RWPE1 (cell line): ENCODE data around the gene ZNF487.
A peak's percentile ranks its signal among the peaks of the same experiment; 100 is the strongest.
"Not testable (repeated sequence)": the region's sequence is repeated elsewhere in the genome, so short reads cannot be mapped to it uniquely, and the experiment has no call there.

Experiments used
- CTCF ChIA-PET: fragments of 350-600 bp; sonication (Branson Sonifier 250); formaldehyde crosslinking; extraction: SDS; loops from one replicate; lab custom pipeline; 2021; lab: Yijun Ruan, JAX
- POLR2A ChIA-PET: fragments of 400-600 bp; formaldehyde crosslinking; extraction: SDS; loops from one replicate; lab custom pipeline; 2020; ENCODE audit warnings: antibody characterized with exemption; ENCODE audit not compliant: low non-redundant PET; lab: Yijun Ruan, JAX
- DNase-seq: peaks from one replicate; pipeline ENCODE4 v3.0.0; 2012; ENCODE audit warnings: low spot score
- H3K27ac ChIP-seq: fragments of 450-650 bp; 2 replicates; pipeline ENCODE4 v1.5.1; 2017
- CTCF ChIP-seq: fragments of 450-650 bp; conservative IDR thresholded peaks from 2 replicates; pipeline ENCODE4 v1.5.1; 2017; ENCODE audit warnings: low read depth, mild to moderate bottlenecking

Gene ZNF487

DNA sequence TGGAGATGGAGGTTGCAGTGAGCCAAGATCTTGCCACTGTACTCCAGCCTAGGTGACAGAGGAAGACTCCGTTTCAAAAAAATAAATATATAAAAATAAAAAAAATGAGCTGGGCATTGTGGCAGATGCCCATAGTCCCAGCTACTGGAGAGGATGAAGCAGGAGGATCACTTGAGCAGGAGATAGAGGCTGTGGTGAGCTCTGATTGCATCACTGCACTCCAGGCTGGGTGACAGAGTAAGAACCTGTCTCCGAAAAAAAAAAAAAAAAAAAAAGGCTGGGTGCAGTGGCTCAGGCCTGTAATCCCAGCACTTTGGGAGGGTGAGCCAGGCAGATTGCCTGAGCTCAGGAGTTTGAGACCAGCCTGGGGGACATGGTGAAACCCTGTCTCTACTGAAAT is 11.8 kb downstream of the ZNF487 start:
- DNase-seq: no peak
- 0 out of 2 replicates have a peak overlapping the region, but pooled peaks have one; percentile 28 for H3K27ac ChIP-seq
- ChIA-PET POLR2A (no interaction called here), CTCF (interaction anchor here (0.6 kb wide), 1 partner anchor 9 kb away, joined by 5 read pairs; no protein-coding TSS in a partner anchor)
- no peak for TF ChIP-seq CTCF

GRCh38 chr10:43452356-43452914 is 15.5 kb downstream of the ZNF487 start:
- ChIA-PET POLR2A (no interaction called here), CTCF (interaction anchor here (0.6 to 0.7 kb wide), 2 partner anchors 36 to 312 kb away, joined by 3 read pairs; no protein-coding TSS in a partner anchor)
- TF ChIP-seq CTCF: no peak
- H3K27ac ChIP-seq: peak overlapping the region; percentile 96
- DNase-seq: no peak

- ChIA-PET POLR2A (interaction anchor here (0.6 kb wide), 1 partner anchor 91 kb away, joined by 3 read pairs; no protein-coding TSS in a partner anchor), CTCF (interaction anchor here (0.9 kb wide), 1 partner anchor 34 kb away, joined by 3 read pairs; no protein-coding TSS in a partner anchor)
- TF ChIP-seq CTCF: no peak
- DNase-seq: no peak
- H3K27ac ChIP-seq: no peak overlapping the region
Measured at GRCh38 chr10:43453266-43453831, 16.4 kb downstream of the ZNF487 start.

- ChIA-PET POLR2A (interaction anchor here (0.6 kb wide), 2 partner anchors 92 to 313 kb away, joined by 3 to 4 read pairs; no protein-coding TSS in a partner anchor), CTCF (interaction anchor here (0.9 kb wide), 1 partner anchor 35 kb away, joined by 3 read pairs; no protein-coding TSS in a partner anchor)
- H3K27ac ChIP-seq: peak overlapping the region; percentile 65
- not testable (repeated sequence) for DNase-seq
Measured at GRCh38 chr10:43454025-43454424, 17.1 kb downstream of the ZNF487 start.

GRCh38 chr10:43456561-43456960 is 19.6 kb downstream of the ZNF487 start:
- POLR2A ChIA-PET, DNase-seq: not testable (repeated sequence)
- H3K27ac ChIP-seq: peak overlapping the region; percentile 94
- CTCF ChIA-PET: interaction anchor here (0.6 kb wide), 1 partner anchor 20 kb away, joined by 3 read pairs; the partner anchor contains the start of gene ZNF487

DNA sequence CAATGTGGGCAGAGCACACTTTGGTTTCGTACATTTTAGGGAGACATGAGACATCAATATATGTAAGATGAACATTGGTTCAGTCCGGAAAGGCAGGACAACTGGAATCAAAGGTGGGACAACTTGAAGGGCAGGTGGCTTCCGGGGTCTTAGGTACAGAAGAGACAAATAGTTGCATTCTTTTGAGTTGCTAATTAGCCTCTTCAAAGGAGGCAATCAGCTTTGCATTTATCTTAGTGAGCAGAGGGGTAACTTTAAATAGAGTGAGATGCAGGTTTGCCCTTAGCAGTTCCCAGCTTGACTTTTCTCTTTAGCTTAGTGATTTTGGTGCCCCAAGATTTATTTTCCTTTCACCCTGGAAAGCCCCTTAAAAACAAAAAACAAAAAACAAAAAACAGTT is 21.3 kb downstream of the ZNF487 start:
- no peak for DNase-seq
- ChIA-PET CTCF (interaction anchor here (0.6 to 0.7 kb wide), 2 partner anchors 136 to 197 kb away, joined by 3 to 4 read pairs; no protein-coding TSS in a partner anchor), POLR2A (no interaction called here)
- no peak overlapping the region for H3K27ac ChIP-seq
- TF ChIP-seq CTCF: no peak

GRCh38 chr10:43461950-43462349 is 25.0 kb downstream of the ZNF487 start:
- no peak overlapping the region for H3K27ac ChIP-seq
- peak; percentile 46 for DNase-seq
- ChIA-PET POLR2A (no interaction called here), CTCF (interaction anchor here (0.6 to 1.0 kb wide), 3 partner anchors 71 to 635 kb away, joined by 3 to 5 read pairs (median 3); no protein-coding TSS in a partner anchor)
- peak; percentile 74 for TF ChIP-seq CTCF

DNA sequence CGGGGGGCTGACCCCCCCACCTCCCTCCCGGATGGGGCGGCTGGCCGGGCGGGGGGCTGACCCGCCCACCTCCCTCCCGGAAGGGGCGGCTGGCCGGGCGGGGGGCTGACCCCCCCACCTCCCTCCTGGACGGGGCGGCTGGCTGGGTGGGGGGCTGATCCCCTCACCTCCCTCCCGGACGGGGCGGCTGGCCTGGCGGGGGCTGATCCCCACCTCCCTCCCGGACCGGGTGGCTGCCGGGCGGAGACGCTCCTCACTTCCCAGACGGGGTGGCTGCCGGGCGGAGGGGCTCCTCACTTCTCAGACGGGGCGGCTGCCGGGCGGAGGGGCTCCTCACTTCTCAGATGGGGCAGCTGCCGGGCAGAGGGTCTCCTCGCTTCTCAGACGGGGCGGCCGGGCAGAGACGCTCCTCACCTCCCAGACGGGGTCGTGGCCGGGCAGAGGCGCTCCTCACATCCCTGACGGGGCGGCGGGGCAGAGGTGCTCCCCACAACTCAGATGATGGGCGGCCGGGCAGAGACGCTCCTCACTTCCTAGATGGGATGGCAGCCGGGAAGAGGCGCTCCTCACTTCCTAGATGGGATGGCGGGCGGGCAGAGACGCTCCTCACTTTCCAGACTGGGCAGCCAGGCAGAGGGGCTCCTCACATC is 28.3 kb downstream of the ZNF487 start:
- DNase-seq, CTCF ChIA-PET, H3K27ac ChIP-seq, POLR2A ChIA-PET: not testable (repeated sequence)

- CTCF ChIA-PET, DNase-seq, POLR2A ChIA-PET, H3K27ac ChIP-seq: not testable (repeated sequence)
Measured at GRCh38 chr10:43465736-43466120, 28.8 kb downstream of the ZNF487 start.
